ENCODE measurements around the gene TKTL1.

DNA sequence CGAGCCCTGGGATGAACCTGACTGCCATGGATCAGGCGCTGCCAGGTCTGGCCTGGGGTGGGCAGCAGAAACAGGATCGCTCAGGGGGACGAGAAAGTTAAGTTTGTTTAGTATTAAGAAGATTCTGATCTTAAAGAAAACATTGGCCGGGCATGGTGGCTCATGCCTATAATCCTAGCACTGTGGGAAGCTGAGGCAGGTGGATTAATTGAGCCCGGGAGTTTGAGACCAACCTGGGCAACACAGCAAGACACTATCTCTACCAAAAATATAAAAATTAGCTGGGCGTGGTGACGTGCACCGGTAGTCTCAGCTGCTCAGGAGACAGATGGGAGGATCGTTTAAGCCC, 79.5 kb downstream of the TKTL1 start:
- TF ChIP-seq EZH2 (IDR thresholded peaks at IDR 0.05; ENCODE audit: insufficient read depth, poor library complexity, severe bottlenecking) (no peak), EZH2phosphoT487 (IDR thresholded peaks at IDR 0.05; ENCODE audit: insufficient read depth, low read depth) (no peak)
